ENCODE results near the gene DUOX2. TPM values are rescaled to one million over a fixed set of nuclear protein-coding genes. Genes with fewer than 3 reads are reported as not detected.

The DUOX2 gene
- total and polyA plus RNA-seq, 12 donors, result 0.22 to 18.5 (median 1.5) TPM

- TF ChIP-seq POLR2A (IDR thresholded peaks at IDR 0.05), result no peak
- peak in 2 of 6 experiments; percentile 22 for TF ChIP-seq CTCF (IDR thresholded peaks at IDR 0.05)
- Histone ChIP-seq H3K4me3 (peak overlapping the region in 1 of 4 donors; percentile 27), H3K27me3 (peaks cover 2% of the 10 kb centered on the region), H3K27ac (no peak overlapping the region), H3K9me3 (replicated peaks in 1 of 3) (no peaks in the 10 kb centered on the region), H3K36me3 (replicated peaks in 1 of 2) (no peaks in the 10 kb centered on the region), H3K4me1 (replicated peaks in 1 of 2) (peaks cover 0 to 13% of the 10 kb centered on the region in 2 donors)
- DNase-seq, result peak in 3 of 7 donors; percentile 50 to 57 (median 54)
- WGBS, 4 donors, result 8 to 22% (median 10%) methylated on average over 18 to 57 of the region's 57 CpGs; no CpG with 5 or more reads in 1 of the 4 donors
- intact Hi-C loops (cut with DNase I), result no loop called here
These were observed 21.0 kb upstream of the DUOX2 start for GRCh38 chr15:45134682-45135604.

- no peak overlapping the region for H3K27ac ChIP-seq
- H3K36me3 ChIP-seq (replicated peaks in 1 of 2), result no peaks in the 10 kb centered on the region
- no peaks in the 10 kb centered on the region for H3K9me3 ChIP-seq (replicated peaks in 1 of 3)
- intact Hi-C loops (cut with DNase I), result no loop called here
- TF ChIP-seq CTCF (IDR thresholded peaks at IDR 0.05) (no peak), POLR2A (IDR thresholded peaks at IDR 0.05) (no peak)
- H3K27me3 ChIP-seq, result peaks cover 10% of the 10 kb centered on the region
- no peak overlapping the region for H3K4me3 ChIP-seq
- WGBS, 4 donors, result 87 to 94% (median 92%) methylated on average over 4 to 7 of the region's 7 CpGs
- DNase-seq, result no peak
- H3K4me1 ChIP-seq (replicated peaks in 1 of 2), result peaks cover 0 to 21% of the 10 kb centered on the region in 2 donors
These were observed 20.1 kb upstream of the DUOX2 start for GRCh38 chr15:45134046-45134445.

GRCh38 chr15:45133561-45133920 lies 19.6 kb upstream of the DUOX2 start:
- TF ChIP-seq CTCF (IDR thresholded peaks at IDR 0.05) (no peak), POLR2A (IDR thresholded peaks at IDR 0.05) (no peak)
- no peak overlapping the region for H3K27ac ChIP-seq
- 79 to 83% (median 81%) methylated on average over 5 of the region's 5 CpGs for WGBS, 4 donors
- H3K27me3 ChIP-seq, result peaks cover 14% of the 10 kb centered on the region
- intact Hi-C loops (cut with DNase I), result no loop called here
- DNase-seq, result no peak
- H3K4me3 ChIP-seq, result no peak overlapping the region
- no peaks in the 10 kb centered on the region for H3K36me3 ChIP-seq (replicated peaks in 1 of 2)
- peaks cover 0 to 18% of the 10 kb centered on the region in 2 donors for H3K4me1 ChIP-seq (replicated peaks in 1 of 2)
- H3K9me3 ChIP-seq (replicated peaks in 1 of 3), result no peaks in the 10 kb centered on the region

- H3K4me3 ChIP-seq, result no peak overlapping the region
- no peaks in the 10 kb centered on the region for H3K36me3 ChIP-seq (replicated peaks in 1 of 2)
- 60 to 78% (median 71%) methylated on average over 3 of the region's 3 CpGs for WGBS, 4 donors
- peaks cover 14% of the 10 kb centered on the region for H3K27me3 ChIP-seq
- no peak for TF ChIP-seq CTCF (IDR thresholded peaks at IDR 0.05)
- TF ChIP-seq POLR2A (IDR thresholded peaks at IDR 0.05), result no peak
- DNase-seq, result no peak
- H3K27ac ChIP-seq, result no peak overlapping the region
- intact Hi-C loops (cut with DNase I), result no loop called here
- H3K4me1 ChIP-seq (replicated peaks in 1 of 2), result peaks cover 0 to 17% of the 10 kb centered on the region in 2 donors
- no peaks in the 10 kb centered on the region for H3K9me3 ChIP-seq (replicated peaks in 1 of 3)
These were observed 19.0 kb upstream of the DUOX2 start for GRCh38 chr15:45132844-45133560.
